Measurements from ENCODE around the gene UNC45B. TPM values are rescaled to one million over a fixed set of nuclear protein-coding genes. Genes with fewer than 3 reads are reported as not detected.

UNC45B gene
- total RNA-seq, 1 experiment from 2014 or later: 0.22 TPM

DNA sequence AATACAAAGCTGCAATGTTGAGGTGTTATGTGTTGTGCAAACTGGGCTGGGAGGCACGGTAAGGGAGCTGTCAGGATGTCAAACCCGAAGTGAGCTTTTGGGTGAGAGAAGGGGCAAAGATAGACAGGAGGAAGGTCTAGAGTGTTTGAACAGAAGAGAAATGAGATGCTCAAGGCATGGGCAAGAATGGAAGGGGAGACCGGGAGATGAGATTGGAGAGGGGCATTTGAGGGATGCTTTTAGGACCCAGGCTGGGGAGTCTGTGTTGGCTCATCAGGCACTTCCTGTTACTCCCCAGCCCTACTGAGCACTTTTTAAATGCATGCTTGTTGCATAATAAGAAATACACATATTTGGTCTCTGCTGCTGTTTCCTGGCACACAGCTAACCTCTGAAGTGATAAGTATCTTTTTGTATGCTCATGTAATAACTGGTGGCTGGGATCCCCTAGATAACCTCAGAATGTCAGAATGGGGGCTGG, 13.7 kb downstream of the UNC45B start:
- no CpG with 5 or more reads among the region's 3 CpGs for WGBS (ENCODE audit: extremely low coverage, insufficient read length, low lambda C conversion rate)
- TF ChIP-seq, protein P1, sequence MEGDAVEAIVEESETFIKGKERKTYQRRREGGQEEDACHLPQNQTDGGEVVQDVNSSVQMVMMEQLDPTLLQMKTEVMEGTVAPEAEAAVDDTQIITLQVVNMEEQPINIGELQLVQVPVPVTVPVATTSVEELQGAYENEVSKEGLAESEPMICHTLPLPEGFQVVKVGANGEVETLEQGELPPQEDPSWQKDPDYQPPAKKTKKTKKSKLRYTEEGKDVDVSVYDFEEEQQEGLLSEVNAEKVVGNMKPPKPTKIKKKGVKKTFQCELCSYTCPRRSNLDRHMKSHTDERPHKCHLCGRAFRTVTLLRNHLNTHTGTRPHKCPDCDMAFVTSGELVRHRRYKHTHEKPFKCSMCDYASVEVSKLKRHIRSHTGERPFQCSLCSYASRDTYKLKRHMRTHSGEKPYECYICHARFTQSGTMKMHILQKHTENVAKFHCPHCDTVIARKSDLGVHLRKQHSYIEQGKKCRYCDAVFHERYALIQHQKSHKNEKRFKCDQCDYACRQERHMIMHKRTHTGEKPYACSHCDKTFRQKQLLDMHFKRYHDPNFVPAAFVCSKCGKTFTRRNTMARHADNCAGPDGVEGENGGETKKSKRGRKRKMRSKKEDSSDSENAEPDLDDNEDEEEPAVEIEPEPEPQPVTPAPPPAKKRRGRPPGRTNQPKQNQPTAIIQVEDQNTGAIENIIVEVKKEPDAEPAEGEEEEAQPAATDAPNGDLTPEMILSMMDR (conservative IDR thresholded peaks at IDR 0.05): no peak
- peaks cover 6 to 8% of the 10 kb centered on the region in 2 experiments for H3K4me1 Mint-ChIP-seq

More for the DNA sequence above, 13.7 kb downstream of the UNC45B start:
- Histone ChIP-seq H3K79me2 (ENCODE audit: insufficient read depth, low read length) (no peaks in the 10 kb centered on the region), H2AFZ (ENCODE audit: low read length) (no peak overlapping the region), H2BK20ac (ENCODE audit: low read depth, low read length, poor library complexity, severe bottlenecking) (no peak overlapping the region), H3K4me1 (ENCODE audit: insufficient read depth, low read length) (no peaks in the 10 kb centered on the region; the same call in 1 of the 2 replicates), H3K4ac (ENCODE audit: low read depth, low read length) (no peak overlapping the region), H4K91ac (ENCODE audit: insufficient read length, low read depth, low read length) (no peak overlapping the region), H3K9me3 (ENCODE audit: control insufficient read depth, low read depth, low read length) (no peaks in the 10 kb centered on the region), H3K27ac (ENCODE audit: insufficient read length, low read depth, low read length) (no peak overlapping the region), H3K9ac (ENCODE audit: extremely low read depth, insufficient read length, low read length) (no peak overlapping the region), H3K79me1 (ENCODE audit: insufficient read depth, low read depth, low read length, poor library complexity, severe bottlenecking) (no peaks in the 10 kb centered on the region), H3K56ac (ENCODE audit: insufficient read length, low read depth, low read length) (no peak overlapping the region), H3K23ac (ENCODE audit: insufficient read length, low read depth, low read length) (no peak overlapping the region), H4K8ac (replicated peaks; ENCODE audit: insufficient read length, low read depth, low read length) (no peak overlapping the region), H4K5ac (ENCODE audit: insufficient read length, low read depth, low read length) (no peak overlapping the region), H2BK12ac (ENCODE audit: insufficient read length, low read depth, low read length) (no peak overlapping the region), H3K18ac (ENCODE audit: insufficient read length, low read depth, low read length) (no peak overlapping the region), H2BK15ac (ENCODE audit: low read depth, low read length) (no peak overlapping the region), H4K20me1 (ENCODE audit: control insufficient read depth, insufficient read depth, insufficient read length) (no peaks in the 10 kb centered on the region), H3K4me2 (ENCODE audit: insufficient read depth, insufficient read length, low read length) (no peak overlapping the region), H3K14ac (ENCODE audit: insufficient read depth, low read length) (no peak overlapping the region), H3K27me3 (ENCODE audit: insufficient read depth, low read length) (no peaks in the 10 kb centered on the region), H2BK5ac (ENCODE audit: insufficient read length, low read length) (no peak overlapping the region), H2BK120ac (ENCODE audit: low read depth, low read length, poor library complexity, severe bottlenecking) (no peak overlapping the region), H3K23me2 (ENCODE audit: insufficient read length, low read depth, low read length, poor library complexity, severe bottlenecking) (no peaks in the 10 kb centered on the region), H3T11ph (ENCODE audit: low read length) (no peak overlapping the region), H2AK5ac (ENCODE audit: insufficient read length, low read length) (no peak overlapping the region)
- Mint-ChIP-seq H3K27ac (no peak overlapping the region), H3K27me3 (ENCODE audit: low read depth) (no peaks in the 10 kb centered on the region; the same call in 1 of the 2 replicates), H3K9me3 (no peaks in the 10 kb centered on the region), H3K36me3 (ENCODE audit: insufficient read depth in 1 of 3, low read depth in 3 of 3) (no peaks in the 10 kb centered on the region), H3K4me3 (no peak overlapping the region)
- no peak for DNase-seq

All from H9 (cell line).